LNCaP clone FGC (cell line): ENCODE results near the gene CERS2.

Experiments used
- DNase-seq: peaks from one replicate; pipeline ENCODE4 v3.0.0-alpha.2; 2011; ENCODE audit warnings: low read depth
- H3K4me3 ChIP-seq: 2 replicates; pipeline ENCODE4 v1.5.1; 2011; ENCODE audit warnings: mild to moderate bottlenecking, low read depth, low read length, control low read depth
- TF ChIP-seq, protein P1 (sequence below): IDR thresholded peaks from 2 replicates; pipeline ENCODE4 v1.5.1; 2012; ENCODE audit warnings: mild to moderate bottlenecking; ENCODE audit not compliant: control insufficient read depth, insufficient read depth; ENCODE audit errors: extremely low read depth

Gene CERS2

DNA sequence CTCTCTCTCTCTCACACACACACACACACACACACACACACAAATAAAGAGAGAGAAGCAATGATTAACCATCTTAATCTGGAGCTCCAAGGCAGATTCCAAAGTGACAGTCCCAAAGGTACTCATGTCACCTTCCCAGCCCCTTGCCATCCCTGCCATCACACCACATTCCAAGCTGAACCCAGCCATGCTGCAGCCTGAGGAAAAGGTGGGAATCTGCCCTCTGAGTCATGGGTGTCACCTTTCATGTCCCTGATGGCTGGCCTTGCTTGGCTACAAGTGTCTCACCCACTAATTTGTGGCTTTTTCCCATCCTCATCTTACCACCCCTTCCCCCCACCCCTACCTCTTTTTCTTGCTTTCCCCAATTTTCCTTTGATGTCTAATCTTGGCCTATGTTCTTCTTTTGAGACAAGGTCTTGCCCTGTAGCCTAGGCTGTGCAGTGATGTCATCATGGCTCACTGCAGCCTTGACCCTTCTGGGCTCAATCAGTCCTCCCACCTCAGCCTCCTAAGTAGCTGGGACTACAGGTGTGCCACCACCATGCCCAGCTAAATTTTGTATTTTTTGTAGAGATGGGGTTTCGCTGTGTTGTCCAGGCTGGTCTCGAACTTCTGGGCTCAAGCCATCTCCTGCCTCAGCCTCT, 10.7 kb upstream of the CERS2 start:
- no peak overlapping the region for H3K4me3 ChIP-seq
- no peak for DNase-seq
- TF ChIP-seq, protein P1, sequence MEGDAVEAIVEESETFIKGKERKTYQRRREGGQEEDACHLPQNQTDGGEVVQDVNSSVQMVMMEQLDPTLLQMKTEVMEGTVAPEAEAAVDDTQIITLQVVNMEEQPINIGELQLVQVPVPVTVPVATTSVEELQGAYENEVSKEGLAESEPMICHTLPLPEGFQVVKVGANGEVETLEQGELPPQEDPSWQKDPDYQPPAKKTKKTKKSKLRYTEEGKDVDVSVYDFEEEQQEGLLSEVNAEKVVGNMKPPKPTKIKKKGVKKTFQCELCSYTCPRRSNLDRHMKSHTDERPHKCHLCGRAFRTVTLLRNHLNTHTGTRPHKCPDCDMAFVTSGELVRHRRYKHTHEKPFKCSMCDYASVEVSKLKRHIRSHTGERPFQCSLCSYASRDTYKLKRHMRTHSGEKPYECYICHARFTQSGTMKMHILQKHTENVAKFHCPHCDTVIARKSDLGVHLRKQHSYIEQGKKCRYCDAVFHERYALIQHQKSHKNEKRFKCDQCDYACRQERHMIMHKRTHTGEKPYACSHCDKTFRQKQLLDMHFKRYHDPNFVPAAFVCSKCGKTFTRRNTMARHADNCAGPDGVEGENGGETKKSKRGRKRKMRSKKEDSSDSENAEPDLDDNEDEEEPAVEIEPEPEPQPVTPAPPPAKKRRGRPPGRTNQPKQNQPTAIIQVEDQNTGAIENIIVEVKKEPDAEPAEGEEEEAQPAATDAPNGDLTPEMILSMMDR = no peak

GRCh38 chr1:150981805-150982712, 7.4 kb upstream of the CERS2 start, which contains the start of gene ANXA9:
Gene ANXA9, plus strand, starts transcription at chr1:150982292. Its CDS starts 814 bp downstream, at chr1:150983106.
- no peak for DNase-seq
- TF ChIP-seq, protein P1 = no peak
- peak within 1 kb of the TSS; percentile 19 for H3K4me3 ChIP-seq

GRCh38 chr1:150981177-150981804, 6.7 kb upstream of the CERS2 start:
- no peak for DNase-seq
- TF ChIP-seq, protein P1 = no peak
- H3K4me3 ChIP-seq = no peak overlapping the region

- no peak overlapping the region for H3K4me3 ChIP-seq
- TF ChIP-seq, protein P1 = peak; percentile 100
These were observed 4.7 kb upstream of the CERS2 start for GRCh38 chr1:150979092-150980056.

DNA sequence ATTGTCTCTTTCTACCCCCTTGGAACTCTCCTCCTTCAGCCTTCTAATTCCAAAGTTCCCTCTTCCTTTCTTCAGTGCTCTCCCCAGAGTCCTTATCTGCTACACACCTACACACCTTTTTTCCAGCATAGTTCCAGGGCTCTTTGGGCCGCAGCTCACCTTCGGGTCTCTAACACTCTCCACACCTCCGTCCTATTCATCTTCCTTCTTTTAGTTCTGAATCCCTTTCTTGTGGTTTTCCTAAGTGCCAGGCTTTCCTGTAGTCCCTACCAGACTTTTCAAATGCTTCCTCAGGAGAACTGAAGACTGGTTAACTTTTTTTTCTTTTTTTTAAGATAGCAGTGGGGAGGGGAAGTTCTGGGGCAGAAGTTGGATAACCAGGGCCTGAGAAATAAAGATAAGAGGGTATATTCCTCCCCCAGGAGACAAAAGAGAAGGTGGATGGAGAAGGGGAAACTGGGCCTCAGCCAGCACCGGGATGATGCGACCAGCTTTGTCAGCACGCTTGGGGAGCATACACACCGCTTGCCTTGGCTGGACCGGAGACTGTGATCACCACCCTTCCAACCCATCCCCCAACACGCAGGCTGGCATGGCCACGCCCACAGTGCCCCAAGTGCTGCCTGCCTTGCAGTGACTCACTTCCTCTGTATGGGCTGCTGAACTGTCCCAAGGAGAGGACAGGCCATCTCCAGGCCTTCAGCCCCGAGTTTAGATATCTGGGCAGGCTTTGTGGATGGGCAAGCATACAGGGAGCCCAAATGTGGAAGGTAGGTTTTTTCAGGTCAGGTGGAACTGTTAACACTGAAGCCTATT, 2.5 kb upstream of the CERS2 start:
- DNase-seq = no peak
- TF ChIP-seq, protein P1 = no peak
- no peak overlapping the region for H3K4me3 ChIP-seq

More at GRCh38 chr1:150979092-150980056, 4.7 kb upstream of the CERS2 start:
- DNase-seq = peak; percentile 69
